GM23338 (cell line): ENCODE data around the gene LRP1B. TPM values are rescaled to one million over a fixed set of nuclear protein-coding genes. Genes with fewer than 3 reads are reported as not detected.

Source experiments
- ATAC-seq: fragments of 200-7000 bp; cut with Tn5 transposase; 3 replicates; pipeline ENCODE4 v1.9.1; 2020
- DNase-seq: peaks from one replicate; pipeline ENCODE4 v3.0.0-alpha.2; 2015; ENCODE audit warnings: low spot score
- H2AFZ ChIP-seq: fragments of 200-600 bp; sonication (generic); 2 replicates; pipeline ENCODE4 v1.8.0; 2016; ENCODE audit warnings: antibody characterized with exemption, mild to moderate bottlenecking, moderate library complexity
- H3F3A ChIP-seq: fragments of 200-600 bp; sonication (generic); replicated peaks from 2 replicates; pipeline ENCODE4 v1.8.0; 2017; ENCODE audit warnings: antibody characterized with exemption, mixed run types, low read depth
- H3K27ac ChIP-seq: fragments of 200-600 bp; sonication (generic); 2 replicates; pipeline ENCODE4 v1.6.1; 2016; ENCODE audit warnings: low read depth
- H3K27me3 ChIP-seq: fragments of 200-600 bp; sonication (generic); 2 replicates; pipeline ENCODE4 v1.8.0; 2016; ENCODE audit warnings: mild to moderate bottlenecking, mixed run types, moderate library complexity; ENCODE audit not compliant: insufficient read depth
- H3K36me3 ChIP-seq: fragments of 200-600 bp; sonication (generic); 2 replicates; pipeline ENCODE4 v1.8.0; 2016; ENCODE audit warnings: mild to moderate bottlenecking; ENCODE audit not compliant: insufficient read depth
- H3K4me1 ChIP-seq: fragments of 200-600 bp; sonication (generic); 2 replicates; pipeline ENCODE4 v1.8.0; 2016; ENCODE audit warnings: mild to moderate bottlenecking, moderate library complexity; ENCODE audit not compliant: insufficient read depth
- H3K4me2 ChIP-seq: fragments of 200-600 bp; sonication (generic); 2 replicates; pipeline ENCODE4 v1.7.1; 2017; ENCODE audit warnings: mixed run types
- H3K4me3 ChIP-seq: fragments of 200-600 bp; sonication (generic); 2 replicates; pipeline ENCODE4 v1.6.1; 2016; ENCODE audit warnings: mixed run types
- H3K79me2 ChIP-seq: fragments of 200-600 bp; sonication (generic); replicated peaks from 2 replicates; pipeline ENCODE4 v1.8.0; 2017; ENCODE audit warnings: mild to moderate bottlenecking; ENCODE audit not compliant: insufficient read depth
- H3K9me2 ChIP-seq: fragments of 200-600 bp; sonication (generic); 2 replicates; pipeline ENCODE4 v1.8.0; 2017; ENCODE audit not compliant: insufficient read depth
- H4K20me1 ChIP-seq: fragments of 200-600 bp; sonication (generic); replicated peaks from 2 replicates; pipeline ENCODE4 v1.8.0; 2017; ENCODE audit warnings: mild to moderate bottlenecking; ENCODE audit not compliant: insufficient read depth
- H3K27ac Mint-ChIP-seq: 2 replicates; pipeline ENCODE4 v1.8.0; 2020; ENCODE audit warnings: inconsistent platforms, mild to moderate bottlenecking, moderate library complexity, mixed read lengths
- H3K27me3 Mint-ChIP-seq: 3 replicates; pipeline ENCODE4 v1.8.0; 2022; ENCODE audit warnings: low read depth, mild to moderate bottlenecking, moderate library complexity, mixed read lengths, inconsistent platforms; ENCODE audit not compliant: insufficient read depth, poor library complexity
- H3K36me3 Mint-ChIP-seq: 3 replicates; pipeline ENCODE4 v1.8.0; 2021; ENCODE audit warnings: low read depth, mild to moderate bottlenecking, inconsistent platforms, moderate library complexity, mixed read lengths
- H3K4me1 Mint-ChIP-seq: 3 replicates; pipeline ENCODE4 v1.8.0; 2020; ENCODE audit warnings: mild to moderate bottlenecking, inconsistent platforms, mixed read lengths
- H3K4me3 Mint-ChIP-seq: 3 replicates; pipeline ENCODE4 v1.8.0; 2021; ENCODE audit warnings: moderate library complexity, mild to moderate bottlenecking, inconsistent platforms, mixed read lengths
- H3K9me3 Mint-ChIP-seq: 3 replicates; pipeline ENCODE4 v1.8.0; 2020; ENCODE audit warnings: moderate library complexity, mild to moderate bottlenecking, inconsistent platforms, mixed read lengths
- CREB1 ChIP-seq: fragments of 250-450 bp; sonication (Bioruptor Pico); IDR thresholded peaks from 2 replicates; pipeline ENCODE4 v1.5.0; 2020; ENCODE audit warnings: low read depth, mild to moderate bottlenecking, moderate library complexity
- EZH2 ChIP-seq: fragments of 200-600 bp; sonication (generic); IDR thresholded peaks from one replicate; pipeline ENCODE4 v1.8.0; 2017; ENCODE audit warnings: antibody characterized with exemption, mild to moderate bottlenecking, low read depth; ENCODE audit not compliant: unreplicated experiment
- EZH2phosphoT487 ChIP-seq: fragments of 200-600 bp; sonication (generic); IDR thresholded peaks from one replicate; pipeline ENCODE4 v1.8.1; 2018; ENCODE audit warnings: antibody characterized with exemption; ENCODE audit not compliant: unreplicated experiment
- JUNB ChIP-seq: IDR thresholded peaks from one replicate; pipeline ENCODE4 v1.6.1; 2016; ENCODE audit warnings: antibody characterized with exemption; ENCODE audit not compliant: unreplicated experiment
- NANOG ChIP-seq: IDR thresholded peaks from 2 replicates; pipeline ENCODE4 v1.6.1; 2016; ENCODE audit warnings: antibody characterized with exemption, borderline replicate concordance
- POLR2AphosphoS5 ChIP-seq: IDR thresholded peaks from 2 replicates; pipeline ENCODE4 v1.6.1; 2016; ENCODE audit warnings: antibody characterized with exemption, low read depth
- ZNF114 ChIP-seq: fragments of 250-450 bp; sonication (Bioruptor Pico); IDR thresholded peaks from 2 replicates; pipeline ENCODE4 v1.5.0; 2020; ENCODE audit warnings: mild to moderate bottlenecking, moderate library complexity
- ZNF331 ChIP-seq: fragments of 250-450 bp; sonication (Bioruptor Pico); IDR thresholded peaks from 2 replicates; pipeline ENCODE4 v1.5.0; 2020; ENCODE audit warnings: low read depth, mild to moderate bottlenecking, moderate library complexity
- polyA plus RNA-seq: library from polyadenylated mRNA; unstranded; fragments of >200 nt; fragmentation: Nextera tagmentation; extraction: Ambion mirVana; gene quantifications from 2 replicates; pipeline ENCODE4 v1.2.1, GENCODE V29; 2016
- total RNA-seq: library from RNA; depleted of rRNA; stranded (reverse); fragments of >200 nt; shearing (Covaris generic); gene quantifications from 2 replicates; pipeline ENCODE4 v1.2.3, GENCODE V29; 2014
- TF ChIP-seq, protein P1 (sequence below): IDR thresholded peaks from one replicate; pipeline ENCODE4 v1.6.1; 2018; ENCODE audit warnings: antibody characterized with exemption; ENCODE audit not compliant: unreplicated experiment
- TF ChIP-seq, protein P2 (sequence below): IDR thresholded peaks from 2 replicates; pipeline ENCODE4 v1.6.1; 2016; ENCODE audit warnings: antibody characterized with exemption

The LRP1B gene
- total and polyA plus RNA-seq, 2 experiments from 2014 or later: 0.15 to 0.97 TPM

DNA sequence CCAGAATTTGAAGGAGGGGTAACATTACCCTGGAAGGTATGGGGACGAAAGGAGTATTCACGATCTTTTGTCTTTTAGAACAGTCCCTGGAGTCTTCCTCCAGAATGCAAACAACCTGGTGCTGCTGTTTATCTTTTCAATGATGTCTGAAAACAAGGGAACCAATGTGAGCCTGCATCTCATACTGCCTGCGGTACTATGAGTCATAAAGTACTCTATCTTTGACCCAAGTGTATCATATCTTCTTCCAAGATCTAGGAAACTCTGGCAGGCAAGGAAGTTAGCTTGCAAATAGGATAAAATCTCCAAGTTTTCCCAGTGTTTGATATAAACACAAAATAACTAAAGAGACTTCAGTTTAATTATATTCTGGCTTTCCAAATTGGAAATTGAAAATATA lies 968.5 kb downstream of the LRP1B start:
- Histone ChIP-seq H3K27ac (no peak overlapping the region), H3K79me2 (no peaks in the 10 kb centered on the region), H3K9me2 (no peaks in the 10 kb centered on the region), H2AFZ (no peak overlapping the region), H3K4me3 (no peak overlapping the region), H3K27me3 (no peaks in the 10 kb centered on the region), H3K4me1 (no peaks in the 10 kb centered on the region), H3K4me2 (no peak overlapping the region), H3F3A (no peaks in the 10 kb centered on the region), H4K20me1 (no peaks in the 10 kb centered on the region), H3K36me3 (no peaks in the 10 kb centered on the region)
- H3K9me3 Mint-ChIP-seq: no peaks in the 10 kb centered on the region
- no peak overlapping the region for H3K27ac Mint-ChIP-seq
- ATAC-seq: no peak
- H3K4me1 Mint-ChIP-seq: no peaks in the 10 kb centered on the region; the same call in 2 of the 3 replicates
- DNase-seq: no peak
- no peak for TF ChIP-seq POLR2AphosphoS5
- no peaks in the 10 kb centered on the region for H3K27me3 Mint-ChIP-seq
- no peaks in the 10 kb centered on the region for H3K36me3 Mint-ChIP-seq
- no peak overlapping the region for H3K4me3 Mint-ChIP-seq

DNA sequence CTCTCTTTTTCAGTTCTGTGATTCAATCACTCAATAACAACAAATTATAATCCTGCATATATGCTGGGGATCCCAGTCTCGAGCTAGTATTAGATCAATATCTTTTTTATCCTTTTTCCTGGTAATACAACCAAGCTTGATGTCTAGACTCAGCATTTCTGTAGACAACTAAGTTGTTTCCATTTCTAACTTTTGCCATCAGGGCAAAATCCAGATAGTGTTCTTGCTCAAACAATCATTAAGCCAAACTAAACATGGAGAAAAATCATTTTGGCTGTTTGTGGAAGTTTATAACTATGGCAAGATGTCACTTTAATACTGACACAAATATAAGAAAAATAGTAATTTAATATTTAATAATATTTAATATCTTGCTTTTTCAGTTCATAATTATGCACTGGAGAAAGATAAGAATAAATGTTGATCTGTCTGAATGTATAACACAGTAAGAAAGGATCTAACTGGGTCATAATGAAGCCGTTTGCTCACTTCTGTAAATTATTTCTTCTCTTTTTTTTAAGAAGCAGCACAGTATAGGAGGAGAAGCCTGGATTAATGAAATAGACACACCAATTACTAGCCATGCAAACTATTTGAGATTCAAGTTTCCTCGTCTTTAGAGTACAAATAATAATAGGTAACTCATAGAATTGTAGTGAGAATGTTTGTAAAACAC lies 979.1 kb downstream of the LRP1B start:
- H3K4me3 Mint-ChIP-seq: no peak overlapping the region
- no peaks in the 10 kb centered on the region for H4K20me1 ChIP-seq
- TF ChIP-seq EZH2phosphoT487 (no peak), ZNF331 (CRISPR knock-in tag) (no peak), JUNB (no peak), POLR2AphosphoS5 (no peak), EZH2 (no peak)
- TF ChIP-seq, protein P1, sequence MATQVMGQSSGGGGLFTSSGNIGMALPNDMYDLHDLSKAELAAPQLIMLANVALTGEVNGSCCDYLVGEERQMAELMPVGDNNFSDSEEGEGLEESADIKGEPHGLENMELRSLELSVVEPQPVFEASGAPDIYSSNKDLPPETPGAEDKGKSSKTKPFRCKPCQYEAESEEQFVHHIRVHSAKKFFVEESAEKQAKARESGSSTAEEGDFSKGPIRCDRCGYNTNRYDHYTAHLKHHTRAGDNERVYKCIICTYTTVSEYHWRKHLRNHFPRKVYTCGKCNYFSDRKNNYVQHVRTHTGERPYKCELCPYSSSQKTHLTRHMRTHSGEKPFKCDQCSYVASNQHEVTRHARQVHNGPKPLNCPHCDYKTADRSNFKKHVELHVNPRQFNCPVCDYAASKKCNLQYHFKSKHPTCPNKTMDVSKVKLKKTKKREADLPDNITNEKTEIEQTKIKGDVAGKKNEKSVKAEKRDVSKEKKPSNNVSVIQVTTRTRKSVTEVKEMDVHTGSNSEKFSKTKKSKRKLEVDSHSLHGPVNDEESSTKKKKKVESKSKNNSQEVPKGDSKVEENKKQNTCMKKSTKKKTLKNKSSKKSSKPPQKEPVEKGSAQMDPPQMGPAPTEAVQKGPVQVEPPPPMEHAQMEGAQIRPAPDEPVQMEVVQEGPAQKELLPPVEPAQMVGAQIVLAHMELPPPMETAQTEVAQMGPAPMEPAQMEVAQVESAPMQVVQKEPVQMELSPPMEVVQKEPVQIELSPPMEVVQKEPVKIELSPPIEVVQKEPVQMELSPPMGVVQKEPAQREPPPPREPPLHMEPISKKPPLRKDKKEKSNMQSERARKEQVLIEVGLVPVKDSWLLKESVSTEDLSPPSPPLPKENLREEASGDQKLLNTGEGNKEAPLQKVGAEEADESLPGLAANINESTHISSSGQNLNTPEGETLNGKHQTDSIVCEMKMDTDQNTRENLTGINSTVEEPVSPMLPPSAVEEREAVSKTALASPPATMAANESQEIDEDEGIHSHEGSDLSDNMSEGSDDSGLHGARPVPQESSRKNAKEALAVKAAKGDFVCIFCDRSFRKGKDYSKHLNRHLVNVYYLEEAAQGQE: no peak
- no peaks in the 10 kb centered on the region for H3K27me3 ChIP-seq
- H3K4me3 ChIP-seq: no peak overlapping the region
- no peaks in the 10 kb centered on the region for H3K79me2 ChIP-seq
- H3K27me3 Mint-ChIP-seq: no peaks in the 10 kb centered on the region
- peaks cover 3% of the 10 kb centered on the region; the same call in 1 of the 3 replicates for H3K4me1 Mint-ChIP-seq
- no peaks in the 10 kb centered on the region for H3K36me3 ChIP-seq
- ATAC-seq: no peak
- no peaks in the 10 kb centered on the region for H3K36me3 Mint-ChIP-seq
- H3K9me2 ChIP-seq: no peaks in the 10 kb centered on the region
- H3K27ac ChIP-seq: no peak overlapping the region
- H3K4me2 ChIP-seq: no peak overlapping the region
- no peak overlapping the region for H2AFZ ChIP-seq
- no peaks in the 10 kb centered on the region for H3K9me3 Mint-ChIP-seq
- no peak overlapping the region for H3K27ac Mint-ChIP-seq
- H3K4me1 ChIP-seq: no peaks in the 10 kb centered on the region
- no peak for DNase-seq
- no peaks in the 10 kb centered on the region for H3F3A ChIP-seq

DNA sequence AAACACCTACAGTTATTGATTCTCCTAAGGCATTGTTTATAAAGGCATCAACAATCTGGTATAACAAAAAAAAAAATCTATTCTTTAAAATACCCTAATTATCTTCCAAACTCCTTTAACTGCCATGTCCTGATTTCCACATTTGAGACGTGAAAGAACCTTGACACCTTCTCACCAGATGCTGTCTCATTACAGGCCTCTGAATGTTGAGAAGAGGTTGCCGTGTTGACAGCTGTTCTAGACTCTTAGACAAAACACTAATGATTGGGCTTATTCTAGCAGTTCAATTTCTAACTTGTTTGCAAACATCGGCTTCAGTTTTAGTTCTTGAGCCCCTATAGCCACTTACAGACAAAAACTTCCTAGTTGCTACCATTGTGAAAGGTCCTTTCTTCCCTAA lies 988.8 kb downstream of the LRP1B start:
- DNase-seq: no peak
- no peak overlapping the region for H3K27ac Mint-ChIP-seq
- Histone ChIP-seq H3K4me2 (no peak overlapping the region), H3K9me2 (no peaks in the 10 kb centered on the region), H3K4me3 (no peak overlapping the region), H3K27me3 (no peaks in the 10 kb centered on the region), H4K20me1 (no peaks in the 10 kb centered on the region), H3K36me3 (no peaks in the 10 kb centered on the region), H3K4me1 (no peaks in the 10 kb centered on the region), H3K27ac (no peak overlapping the region), H3F3A (no peaks in the 10 kb centered on the region), H3K79me2 (no peaks in the 10 kb centered on the region), H2AFZ (no peak overlapping the region)
- TF ChIP-seq ZNF114 (no peak), EZH2 (no peak), CREB1 (CRISPR knock-in tag) (no peak), NANOG (no peak), EZH2phosphoT487 (no peak), ZNF331 (CRISPR knock-in tag) (no peak)
- TF ChIP-seq, protein P2, sequence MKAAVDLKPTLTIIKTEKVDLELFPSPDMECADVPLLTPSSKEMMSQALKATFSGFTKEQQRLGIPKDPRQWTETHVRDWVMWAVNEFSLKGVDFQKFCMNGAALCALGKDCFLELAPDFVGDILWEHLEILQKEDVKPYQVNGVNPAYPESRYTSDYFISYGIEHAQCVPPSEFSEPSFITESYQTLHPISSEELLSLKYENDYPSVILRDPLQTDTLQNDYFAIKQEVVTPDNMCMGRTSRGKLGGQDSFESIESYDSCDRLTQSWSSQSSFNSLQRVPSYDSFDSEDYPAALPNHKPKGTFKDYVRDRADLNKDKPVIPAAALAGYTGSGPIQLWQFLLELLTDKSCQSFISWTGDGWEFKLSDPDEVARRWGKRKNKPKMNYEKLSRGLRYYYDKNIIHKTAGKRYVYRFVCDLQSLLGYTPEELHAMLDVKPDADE: no peak
- TF ChIP-seq, protein P1: no peak
- H3K27me3 Mint-ChIP-seq: no peaks in the 10 kb centered on the region
- no peaks in the 10 kb centered on the region for H3K36me3 Mint-ChIP-seq
- no peaks in the 10 kb centered on the region for H3K9me3 Mint-ChIP-seq
- no peak for ATAC-seq
- no peaks in the 10 kb centered on the region for H3K4me1 Mint-ChIP-seq
- H3K4me3 Mint-ChIP-seq: no peak overlapping the region
